GM18499 (cell line): Measurements from ENCODE around the gene SMCO2.

Experiments
- ATAC-seq: cut with Tn5 transposase; IDR thresholded peaks from one replicate; pipeline ENCODE4 v1.9.1; 2021; ENCODE audit warnings: moderate number of reproducible peaks; ENCODE audit not compliant: insufficient read depth, unreplicated experiment

SMCO2 gene

DNA sequence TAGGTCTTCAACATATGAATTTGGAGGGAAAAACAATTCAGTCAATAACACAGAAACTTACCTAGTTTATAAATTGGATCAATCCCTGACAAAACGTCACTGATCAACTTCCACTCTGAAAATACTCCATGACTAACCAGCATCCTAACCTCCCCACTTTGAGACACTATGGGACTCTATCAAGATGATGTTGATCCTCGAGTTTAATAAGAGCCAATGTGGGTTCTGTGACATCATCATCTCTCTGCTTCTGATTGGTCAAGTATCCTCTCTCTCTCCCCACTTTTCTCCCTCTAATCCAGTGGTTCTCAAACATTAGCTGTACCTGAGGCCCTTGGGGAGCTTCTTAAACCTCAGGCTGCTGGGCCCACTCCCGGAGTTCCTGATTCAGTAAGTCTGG lies at the start of gene SMCO2:
TSS of gene SMCO2 (plus strand) at position 301 of the 400 bp plus-strand sequence. CDS start 23,896 bp downstream, outside the sequence.
- no peak for ATAC-seq

DNA sequence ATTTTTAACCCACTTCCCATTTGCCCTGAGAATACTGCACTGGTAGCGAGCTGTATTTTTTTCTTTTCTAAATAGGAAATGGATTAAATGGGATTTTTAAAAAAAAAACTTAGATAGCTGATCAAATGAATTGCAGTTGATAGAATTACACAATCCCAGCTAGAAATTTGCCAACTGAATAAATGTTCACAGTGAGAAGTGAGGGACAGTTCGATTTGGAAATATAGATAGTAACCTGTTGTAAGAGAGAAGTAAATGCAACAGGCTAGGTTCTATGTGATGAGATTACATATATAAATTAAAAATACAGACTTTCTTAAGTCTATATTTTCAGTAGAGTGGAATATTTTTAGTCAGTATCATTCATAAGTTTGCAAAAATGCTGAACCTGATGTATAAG lies 48.1 kb upstream of the SMCO2 start:
- no peak for ATAC-seq

DNA sequence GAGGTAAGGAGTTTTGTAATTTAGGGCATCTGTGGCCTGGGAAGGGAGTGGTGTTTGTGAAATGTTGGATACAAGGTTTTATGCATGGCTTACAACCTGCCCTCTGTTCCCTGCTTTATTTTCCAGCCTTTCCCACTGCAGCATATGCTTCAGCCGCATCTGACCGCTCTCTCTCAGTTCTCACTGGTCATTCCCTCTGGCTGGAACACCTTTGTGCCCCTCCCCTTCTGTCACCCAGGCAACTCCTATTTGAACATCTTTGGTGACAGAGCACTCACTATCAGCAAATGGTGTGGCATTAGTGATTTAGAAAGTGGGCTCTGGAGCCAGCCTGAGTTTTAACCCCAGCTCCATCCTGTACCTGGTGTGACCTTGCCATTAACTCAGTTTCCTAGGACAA lies 47.5 kb upstream of the SMCO2 start:
- no peak for ATAC-seq

GRCh38 chr12:27400856-27401354 lies 45.6 kb upstream of the SMCO2 start:
- no peak for ATAC-seq

- no peak for ATAC-seq
Observed at GRCh38 chr12:27412047-27412446, 34.5 kb upstream of the SMCO2 start.

- no peak for ATAC-seq
Observed at GRCh38 chr12:27422697-27423096, 23.8 kb upstream of the SMCO2 start.

GRCh38 chr12:27424631-27425230 lies 21.8 kb upstream of the SMCO2 start:
- ATAC-seq = no peak

- ATAC-seq = no peak
Observed at GRCh38 chr12:27425306-27425705, 21.2 kb upstream of the SMCO2 start.

DNA sequence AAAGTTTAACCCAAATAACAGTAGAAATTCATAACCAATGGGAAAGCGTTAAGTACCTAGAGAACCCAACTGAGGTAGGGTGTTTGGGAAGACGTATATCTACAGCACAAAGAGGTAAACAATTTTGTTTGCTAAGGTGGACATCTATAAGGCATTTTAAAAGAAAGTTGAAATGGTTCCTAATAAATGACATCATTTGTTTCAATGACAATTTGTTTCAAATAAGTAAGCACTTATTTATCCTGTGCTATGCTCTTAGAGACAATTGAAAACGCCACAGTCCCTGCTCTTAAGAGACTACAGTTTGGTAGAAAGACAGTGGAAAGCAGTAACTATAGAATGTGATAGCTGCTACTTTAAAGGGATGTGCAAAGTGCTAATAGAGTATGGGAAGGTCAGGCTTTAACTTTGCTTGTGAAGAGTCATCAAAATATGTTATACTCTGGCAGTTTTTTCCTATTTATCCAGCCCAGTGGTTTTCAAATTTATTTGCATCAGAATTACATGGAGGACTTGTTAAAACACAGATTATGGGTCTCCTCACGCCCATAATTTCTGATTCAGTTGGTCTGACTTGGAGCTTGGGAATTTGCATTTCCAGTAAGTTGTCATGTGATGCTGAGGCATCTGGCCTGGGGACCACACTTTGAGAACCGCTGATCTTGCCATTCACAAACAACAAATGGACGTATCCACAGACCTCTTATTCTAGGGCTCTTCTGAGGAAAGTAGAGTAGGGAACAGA lies 19.6 kb upstream of the SMCO2 start:
- ATAC-seq = no peak

- ATAC-seq = no peak
Observed at GRCh38 chr12:27427824-27428223, 18.7 kb upstream of the SMCO2 start.

GRCh38 chr12:27428466-27428865 lies 18.1 kb upstream of the SMCO2 start:
- no peak for ATAC-seq

DNA sequence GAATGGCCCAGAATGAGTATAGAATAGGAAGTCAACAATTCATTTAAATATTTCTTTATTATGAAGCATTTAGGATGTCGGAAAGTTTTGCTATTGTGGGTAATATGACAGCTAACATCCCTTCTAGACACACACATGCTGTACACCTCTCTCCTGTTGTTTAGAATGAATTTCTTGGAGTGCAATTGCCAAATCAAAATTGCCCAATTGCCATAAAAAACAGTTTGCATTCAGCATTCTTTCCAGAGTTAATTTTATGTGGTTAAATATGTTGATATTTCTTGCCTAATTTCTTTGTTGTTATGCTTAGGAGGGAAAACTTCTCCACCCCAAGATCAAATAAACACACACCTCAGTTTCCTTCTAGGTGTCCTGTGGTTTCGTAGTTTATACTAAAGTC lies 16.9 kb upstream of the SMCO2 start:
- no peak for ATAC-seq

DNA sequence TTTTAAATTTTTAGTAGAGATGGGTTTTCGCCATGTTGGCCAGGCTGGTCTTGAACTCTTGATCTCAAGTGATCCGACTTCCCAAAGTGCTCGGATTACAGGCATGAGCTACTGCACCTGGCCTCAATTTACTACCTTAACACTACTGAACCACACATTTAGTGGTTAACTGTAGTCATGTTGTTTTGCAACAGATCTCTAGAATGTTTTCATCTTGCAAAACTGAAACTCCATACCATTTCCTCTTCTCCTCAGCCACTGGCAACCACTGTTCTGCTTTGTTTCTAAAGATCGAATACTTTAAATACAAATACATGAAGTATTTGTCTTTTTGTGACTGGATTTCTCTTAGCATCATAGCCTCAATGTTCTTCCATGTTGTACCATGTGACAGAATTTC lies 15.4 kb upstream of the SMCO2 start:
- ATAC-seq = no peak

DNA sequence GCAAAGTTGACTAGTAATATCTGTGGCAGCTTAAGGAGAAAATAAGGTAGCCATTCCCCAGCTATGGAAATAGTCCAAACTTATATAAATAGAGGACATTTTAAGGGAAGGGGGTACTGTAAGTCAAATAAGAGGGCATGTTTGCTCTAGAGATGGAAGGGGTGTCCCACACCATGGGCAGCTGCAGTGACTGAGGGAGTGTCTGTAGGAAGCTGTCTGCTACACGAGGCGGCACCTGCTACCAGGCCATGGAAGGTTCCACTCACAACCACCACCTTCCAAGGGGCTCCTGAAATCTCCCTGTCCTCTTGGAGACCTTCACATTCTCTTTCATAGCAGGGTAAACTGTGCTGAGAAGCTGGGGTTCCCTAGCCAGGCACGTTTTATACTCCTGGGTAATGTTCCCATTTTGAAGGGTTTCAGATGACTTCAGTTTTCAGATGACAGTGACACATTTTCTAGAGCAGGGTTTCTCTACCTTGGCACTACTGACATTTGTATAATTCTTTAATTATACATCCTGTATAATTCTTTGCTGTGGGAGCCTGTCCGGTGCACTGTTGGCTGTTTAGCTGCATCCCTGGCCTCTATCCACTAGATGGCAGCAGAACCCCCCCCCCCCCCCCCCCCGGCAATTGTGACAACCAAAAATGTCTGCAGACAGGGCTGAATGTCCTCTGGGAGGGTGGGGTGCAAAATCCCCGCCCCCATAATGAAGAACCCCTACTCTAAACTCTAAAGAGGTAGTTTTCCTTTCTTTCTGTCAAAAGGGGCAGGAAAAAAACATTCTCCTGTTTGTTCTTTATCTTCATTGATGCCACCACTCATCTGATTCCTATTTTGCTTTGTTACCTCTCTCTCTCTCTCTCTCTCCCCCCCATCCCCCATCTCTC lies 11.6 kb upstream of the SMCO2 start:
- ATAC-seq = no peak

DNA sequence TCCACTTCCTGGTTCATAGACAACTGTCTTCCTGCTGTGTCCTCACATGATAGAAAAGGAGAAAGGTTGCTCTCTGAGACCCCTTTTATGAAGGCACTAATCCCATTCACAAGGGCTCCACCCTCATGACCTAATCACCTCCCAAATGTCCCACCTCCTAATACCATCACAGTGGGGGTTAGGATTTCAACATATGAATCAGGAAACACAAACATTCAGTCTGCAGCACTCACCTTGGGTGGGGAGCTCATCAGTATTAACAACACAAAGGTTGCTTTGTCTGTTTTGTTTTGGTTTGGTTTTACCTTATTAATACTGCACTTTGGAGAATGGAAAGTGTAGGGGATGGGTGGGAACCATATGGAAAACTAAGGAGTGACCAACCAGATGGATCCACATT lies 10.5 kb upstream of the SMCO2 start:
- ATAC-seq = no peak

DNA sequence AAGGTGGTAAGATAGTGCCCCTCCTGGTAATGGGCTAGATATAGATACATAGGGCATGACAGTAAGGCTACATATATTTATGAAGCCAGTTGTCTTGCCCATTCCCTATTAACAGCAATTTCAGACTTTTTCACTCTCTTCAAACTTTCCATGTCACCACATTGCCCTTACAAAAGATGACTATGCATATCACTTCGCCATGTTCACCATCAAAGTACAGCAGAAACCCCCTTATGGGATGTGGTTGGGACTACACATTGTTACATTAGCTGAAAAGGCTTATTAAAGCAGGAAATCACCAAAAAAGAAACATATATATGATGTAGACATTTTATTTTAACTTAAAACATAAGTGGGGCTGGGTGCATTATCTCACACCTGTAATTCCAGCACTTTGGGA lies 9.8 kb upstream of the SMCO2 start:
- ATAC-seq = no peak

DNA sequence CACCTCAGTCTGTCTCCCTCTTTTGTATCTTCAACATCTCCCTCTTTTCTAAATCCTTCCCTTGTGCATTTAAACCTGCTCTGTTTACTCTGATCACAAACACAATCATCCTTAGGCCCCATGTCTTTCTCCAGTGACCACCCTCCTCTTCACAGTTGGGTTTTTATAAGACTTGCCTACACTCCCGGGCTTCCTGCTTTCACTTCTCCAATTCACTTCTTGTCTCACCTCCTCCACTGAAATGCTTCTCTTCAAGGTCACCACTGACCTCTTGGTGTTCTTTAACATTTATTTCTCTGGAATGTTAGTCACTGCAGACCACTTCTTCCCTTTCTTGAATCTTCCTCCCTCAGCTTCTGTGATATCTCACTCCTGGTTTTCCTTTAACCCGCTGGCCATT lies 8.7 kb upstream of the SMCO2 start:
- no peak for ATAC-seq

DNA sequence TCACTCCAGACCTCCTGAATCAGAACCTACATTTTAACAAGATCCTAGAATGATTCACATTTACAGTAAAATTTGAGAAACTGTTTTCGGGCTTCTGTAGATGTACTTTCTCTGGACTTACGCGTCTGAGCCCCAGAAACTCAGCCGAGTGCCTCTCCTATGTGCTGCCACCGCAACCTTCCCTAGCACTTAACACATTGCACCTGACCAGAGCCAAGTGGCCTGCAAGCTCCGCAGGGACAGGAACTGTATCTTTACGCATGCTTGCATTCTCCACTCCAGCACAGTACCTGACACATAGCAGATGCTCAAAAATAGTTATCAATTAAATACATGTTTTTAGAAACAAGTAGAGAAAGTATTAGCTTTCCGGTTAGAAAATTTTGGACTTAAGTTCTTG lies 1.2 kb downstream of the SMCO2 start:
- no peak for ATAC-seq

DNA sequence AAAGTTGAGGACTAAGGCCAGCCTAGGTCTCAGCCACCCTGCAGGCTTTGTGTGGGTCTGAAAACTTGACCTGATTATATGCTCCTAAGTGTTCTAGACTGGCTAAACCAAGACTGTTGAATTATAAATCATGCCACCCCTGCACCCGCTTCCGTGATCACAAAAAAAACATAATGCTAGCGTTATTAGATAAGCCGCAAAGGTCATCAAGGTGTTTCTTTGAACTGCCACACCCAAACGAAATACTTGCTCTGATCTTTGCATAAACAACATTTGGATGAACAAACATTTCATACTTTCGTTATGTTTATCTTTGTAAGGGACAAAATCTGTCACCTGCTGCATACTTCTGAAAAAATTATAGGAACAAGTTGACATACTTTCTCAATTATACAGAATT lies 2.5 kb downstream of the SMCO2 start:
- no peak for ATAC-seq

- ATAC-seq = no peak
Observed at GRCh38 chr12:27449893-27450534, 3.5 kb downstream of the SMCO2 start.
